ENCODE data around the gene DOCK4.

Gene DOCK4

GRCh38 chr7:112079122-112079521 lies 127.1 kb downstream of the DOCK4 start:
- DNase-seq (ENCODE audit: low read depth in 2 of 2), result no peak

- no peak for DNase-seq (ENCODE audit: low read depth in 2 of 2)
Observed at GRCh38 chr7:112076324-112076723, 129.9 kb downstream of the DOCK4 start.

GRCh38 chr7:112074464-112074863 lies 131.7 kb downstream of the DOCK4 start:
- no peak for DNase-seq (ENCODE audit: low read depth in 2 of 2)

GRCh38 chr7:112073530-112073929 lies 132.7 kb downstream of the DOCK4 start:
- DNase-seq (ENCODE audit: low read depth in 2 of 2), result no peak

GRCh38 chr7:112072541-112073245 lies 133.5 kb downstream of the DOCK4 start:
- no peak for DNase-seq (ENCODE audit: low read depth in 2 of 2)

- no peak for DNase-seq (ENCODE audit: low read depth in 2 of 2)
Observed at GRCh38 chr7:112071856-112072255, 134.3 kb downstream of the DOCK4 start.

GRCh38 chr7:112070674-112071256 lies 135.4 kb downstream of the DOCK4 start:
- no peak for DNase-seq (ENCODE audit: low read depth in 2 of 2)

- no peak for DNase-seq (ENCODE audit: low read depth in 2 of 2)
Observed at GRCh38 chr7:112069879-112070321, 136.3 kb downstream of the DOCK4 start.

GRCh38 chr7:112068967-112069366 lies 137.2 kb downstream of the DOCK4 start:
- DNase-seq (ENCODE audit: low read depth in 2 of 2), result no peak

GRCh38 chr7:112067632-112068540 lies 138.3 kb downstream of the DOCK4 start:
- no peak for DNase-seq (ENCODE audit: low read depth in 2 of 2)

GRCh38 chr7:112067200-112067599 lies 139.0 kb downstream of the DOCK4 start:
- no peak for DNase-seq (ENCODE audit: low read depth in 2 of 2)

- no peak for DNase-seq (ENCODE audit: low read depth in 2 of 2)
Observed at GRCh38 chr7:112065758-112066157, 140.4 kb downstream of the DOCK4 start.

- no peak for DNase-seq (ENCODE audit: low read depth in 2 of 2)
Observed at GRCh38 chr7:112064627-112065385, 141.4 kb downstream of the DOCK4 start.

GRCh38 chr7:112063974-112064373 lies 142.2 kb downstream of the DOCK4 start:
- no peak for DNase-seq (ENCODE audit: low read depth in 2 of 2)

- DNase-seq (ENCODE audit: low read depth in 2 of 2), result no peak
Observed at GRCh38 chr7:112061051-112061450, 145.1 kb downstream of the DOCK4 start.

- DNase-seq (ENCODE audit: low read depth in 2 of 2), result no peak
Observed at GRCh38 chr7:112060625-112061024, 145.6 kb downstream of the DOCK4 start.

GRCh38 chr7:112059675-112060074 lies 146.5 kb downstream of the DOCK4 start:
- DNase-seq (ENCODE audit: low read depth in 2 of 2), result no peak

GRCh38 chr7:112058686-112059085 lies 147.5 kb downstream of the DOCK4 start:
- no peak for DNase-seq (ENCODE audit: low read depth in 2 of 2)

- DNase-seq (ENCODE audit: low read depth in 2 of 2), result no peak
Observed at GRCh38 chr7:112056409-112056808, 149.8 kb downstream of the DOCK4 start.

- DNase-seq (ENCODE audit: low read depth in 2 of 2), result no peak
Observed at GRCh38 chr7:112053737-112054069, 152.5 kb downstream of the DOCK4 start.

GRCh38 chr7:112052993-112053736 lies 153.0 kb downstream of the DOCK4 start:
- DNase-seq (ENCODE audit: low read depth in 2 of 2), result no peak
